ENCODE measurements around the gene FREM2. TPM values are rescaled to one million over a fixed set of nuclear protein-coding genes. Genes with fewer than 3 reads are reported as not detected.

FREM2 gene
- total RNA-seq, 1 experiment from 2014 or later: 2.5 TPM

DNA sequence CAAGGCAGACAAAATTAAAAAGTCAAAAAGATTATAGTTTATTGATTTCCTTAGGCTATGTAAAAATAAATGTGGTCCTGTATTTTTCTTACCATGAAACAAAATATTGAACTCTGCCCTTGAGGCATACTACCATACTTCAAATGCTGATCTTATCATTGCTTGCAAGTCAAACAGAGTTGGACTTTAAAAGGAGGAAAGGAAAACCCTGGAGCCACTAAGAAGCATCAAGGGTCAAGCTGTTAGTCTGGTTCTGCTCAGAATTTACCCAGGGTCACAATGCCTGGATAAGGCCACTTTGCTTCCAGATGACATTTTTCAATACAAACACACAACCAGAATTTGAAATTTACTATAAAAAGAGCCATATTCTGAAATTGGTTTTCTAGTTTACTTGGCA is 2.2 kb upstream of the FREM2 start:
- in situ Hi-C loops (cut with HindIII; ENCODE audit: low pct_unique_long_range_greater_than_20kb, low sequenced_read_pairs): no loop called here
- no peak for DNase-seq (ENCODE audit: low read depth, low spot score)

DNA sequence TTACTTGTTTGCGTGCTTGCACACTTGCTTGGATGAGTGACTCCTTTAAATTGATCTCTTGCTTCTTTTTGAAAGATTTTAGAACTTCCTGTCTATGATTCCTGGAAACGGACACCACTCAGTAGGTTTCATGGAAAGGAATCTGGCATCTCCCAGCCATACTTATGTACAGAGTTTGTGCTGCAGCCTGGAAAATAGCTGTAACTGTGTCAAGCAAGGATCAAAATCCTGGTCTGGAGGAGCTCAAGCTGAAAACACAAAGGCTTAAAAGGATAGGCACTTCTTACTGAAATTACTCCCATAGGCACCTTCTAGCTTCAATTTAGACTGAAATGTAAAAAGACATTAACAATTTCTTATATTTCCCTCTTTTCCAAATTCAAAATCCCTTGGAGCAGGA is 1.4 kb upstream of the FREM2 start:
- in situ Hi-C loops (cut with HindIII; ENCODE audit: low pct_unique_long_range_greater_than_20kb, low sequenced_read_pairs): no loop called here
- no peak for DNase-seq (ENCODE audit: low read depth, low spot score)

DNA sequence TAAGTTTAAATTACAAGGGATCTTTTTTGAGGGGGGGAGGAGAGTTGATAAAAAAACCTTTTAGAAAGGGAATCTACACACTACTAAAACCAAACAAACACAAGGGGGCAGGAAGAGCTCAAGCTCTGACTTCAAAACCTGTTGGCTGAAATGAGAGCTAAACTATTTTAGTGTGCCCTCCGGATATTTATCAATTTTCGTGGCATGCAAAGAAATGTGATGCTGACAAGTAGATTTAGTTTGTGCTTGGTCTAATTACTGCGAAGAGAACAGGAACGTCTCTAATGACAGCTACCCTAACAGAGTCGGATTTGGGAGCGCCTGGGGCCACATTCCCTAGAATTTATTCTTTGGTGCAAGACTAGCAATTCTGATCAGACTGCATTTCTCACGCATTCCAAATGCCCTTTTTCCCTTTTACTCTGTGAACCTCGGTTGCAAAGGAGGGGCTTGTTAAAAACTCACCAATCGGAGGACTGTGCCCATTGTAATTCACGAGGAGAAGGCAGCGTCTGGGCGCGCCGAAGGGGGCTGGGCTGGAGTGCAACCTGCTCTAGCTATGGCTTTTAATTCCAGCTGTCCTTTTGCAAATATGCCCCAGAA is 802 bp upstream of the FREM2 start:
- in situ Hi-C loops (cut with HindIII; ENCODE audit: low pct_unique_long_range_greater_than_20kb, low sequenced_read_pairs): no loop called here
- DNase-seq (ENCODE audit: low read depth, low spot score): peak; percentile 70

DNA sequence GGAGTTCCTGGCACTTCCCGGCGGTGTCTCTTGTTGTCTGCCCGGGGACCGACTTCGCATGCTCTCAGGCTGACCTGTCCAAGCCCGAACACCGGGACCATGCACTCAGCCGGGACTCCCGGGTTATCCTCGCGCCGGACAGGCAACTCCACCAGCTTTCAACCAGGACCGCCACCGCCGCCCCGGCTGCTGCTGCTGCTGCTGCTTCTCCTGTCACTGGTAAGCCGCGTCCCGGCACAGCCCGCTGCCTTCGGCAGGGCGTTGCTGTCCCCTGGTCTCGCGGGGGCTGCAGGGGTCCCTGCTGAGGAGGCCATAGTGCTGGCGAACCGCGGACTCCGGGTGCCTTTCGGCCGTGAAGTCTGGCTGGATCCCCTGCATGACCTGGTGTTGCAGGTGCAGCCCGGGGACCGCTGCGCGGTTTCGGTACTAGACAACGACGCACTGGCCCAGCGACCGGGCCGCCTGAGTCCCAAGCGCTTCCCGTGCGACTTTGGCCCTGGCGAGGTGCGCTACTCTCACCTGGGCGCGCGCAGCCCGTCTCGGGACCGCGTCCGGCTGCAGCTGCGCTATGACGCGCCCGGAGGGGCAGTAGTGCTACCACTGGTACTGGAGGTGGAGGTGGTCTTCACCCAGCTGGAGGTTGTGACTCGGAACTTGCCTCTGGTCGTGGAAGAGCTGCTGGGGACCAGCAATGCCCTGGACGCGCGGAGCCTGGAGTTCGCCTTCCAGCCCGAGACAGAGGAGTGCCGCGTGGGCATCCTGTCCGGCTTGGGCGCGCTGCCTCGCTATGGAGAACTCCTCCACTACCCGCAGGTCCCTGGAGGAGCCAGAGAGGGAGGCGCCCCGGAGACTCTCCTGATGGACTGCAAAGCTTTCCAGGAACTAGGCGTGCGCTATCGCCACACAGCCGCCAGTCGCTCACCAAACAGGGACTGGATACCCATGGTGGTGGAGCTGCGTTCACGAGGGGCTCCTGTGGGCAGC is 661 bp downstream of the FREM2 start:
- DNase-seq (ENCODE audit: low read depth, low spot score): no peak
- in situ Hi-C loops (cut with HindIII; ENCODE audit: low pct_unique_long_range_greater_than_20kb, low sequenced_read_pairs): no loop called here

DNA sequence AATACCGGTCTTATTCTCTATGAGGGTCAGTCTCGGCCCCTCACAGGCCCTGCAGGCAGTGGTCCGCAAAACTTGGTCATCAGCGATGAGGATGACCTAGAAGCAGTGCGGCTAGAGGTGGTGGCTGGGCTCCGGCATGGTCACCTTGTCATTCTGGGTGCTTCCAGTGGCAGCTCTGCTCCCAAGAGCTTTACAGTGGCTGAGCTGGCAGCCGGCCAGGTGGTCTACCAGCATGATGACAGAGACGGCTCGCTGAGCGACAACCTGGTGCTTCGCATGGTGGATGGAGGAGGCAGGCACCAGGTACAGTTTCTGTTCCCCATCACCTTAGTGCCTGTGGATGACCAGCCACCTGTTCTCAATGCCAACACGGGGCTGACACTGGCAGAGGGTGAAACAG is 1.8 kb downstream of the FREM2 start:
- in situ Hi-C loops (cut with HindIII; ENCODE audit: low pct_unique_long_range_greater_than_20kb, low sequenced_read_pairs): no loop called here
- DNase-seq (ENCODE audit: low read depth, low spot score): no peak

DNA sequence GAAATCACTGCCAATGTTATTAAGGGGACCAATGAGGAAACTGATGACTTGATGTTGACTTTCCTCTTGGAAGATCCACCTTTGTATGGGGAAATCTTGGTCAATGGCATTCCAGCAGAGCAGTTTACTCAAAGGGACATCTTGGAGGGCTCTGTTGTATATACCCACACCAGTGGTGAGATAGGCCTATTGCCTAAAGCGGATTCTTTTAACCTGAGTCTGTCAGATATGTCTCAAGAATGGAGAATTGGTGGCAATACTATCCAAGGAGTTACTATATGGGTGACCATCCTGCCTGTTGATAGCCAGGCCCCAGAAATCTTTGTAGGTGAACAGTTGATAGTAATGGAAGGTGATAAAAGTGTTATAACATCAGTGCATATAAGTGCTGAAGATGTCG is 3.4 kb downstream of the FREM2 start:
- DNase-seq (ENCODE audit: low read depth, low spot score): no peak
- in situ Hi-C loops (cut with HindIII; ENCODE audit: low pct_unique_long_range_greater_than_20kb, low sequenced_read_pairs): no loop called here

DNA sequence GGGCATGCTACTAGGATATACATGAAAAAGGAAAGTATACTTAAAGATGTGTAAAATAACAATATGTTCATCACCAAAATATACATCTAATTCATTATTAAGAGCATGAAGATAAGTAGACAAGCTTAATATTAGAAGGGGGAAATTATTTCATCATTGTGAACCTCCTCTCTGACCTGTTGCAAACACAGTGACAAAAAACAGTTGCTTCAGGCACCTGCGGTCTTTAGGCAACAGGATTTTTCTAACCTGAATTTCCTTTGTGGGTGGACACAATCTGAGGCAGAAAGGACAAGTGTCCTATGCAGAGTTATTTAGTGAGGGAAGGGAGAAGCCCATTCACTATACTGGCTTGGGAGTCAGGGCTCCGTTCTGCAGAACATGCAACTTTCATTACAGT is 6.3 kb downstream of the FREM2 start:
- no peak for DNase-seq (ENCODE audit: low read depth, low spot score)

DNA sequence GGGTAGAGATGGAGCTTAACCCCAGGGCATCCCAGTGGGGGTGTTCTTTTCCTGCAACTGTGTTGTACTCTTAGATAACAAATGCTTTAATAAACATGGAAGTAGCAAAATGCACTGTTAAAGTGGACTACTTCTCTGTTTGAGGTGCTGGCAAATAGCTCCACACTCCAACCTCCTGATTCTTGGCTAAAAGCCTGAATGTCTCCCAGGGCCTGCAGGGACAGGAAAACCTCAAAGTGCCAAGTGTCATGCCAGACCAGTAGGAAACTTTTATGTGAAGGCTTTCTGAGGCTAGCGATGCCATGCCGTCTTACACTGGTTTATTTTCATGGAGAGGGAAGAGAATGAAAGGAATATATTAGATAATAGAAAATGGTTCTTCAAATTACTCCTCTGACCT is 6.8 kb downstream of the FREM2 start:
- in situ Hi-C loops (cut with HindIII; ENCODE audit: low pct_unique_long_range_greater_than_20kb, low sequenced_read_pairs): no loop called here
- DNase-seq (ENCODE audit: low read depth, low spot score): no peak

More for the DNA sequence above, 6.3 kb downstream of the FREM2 start:
- in situ Hi-C loops (cut with HindIII; ENCODE audit: low pct_unique_long_range_greater_than_20kb, low sequenced_read_pairs): no loop called here

DNA sequence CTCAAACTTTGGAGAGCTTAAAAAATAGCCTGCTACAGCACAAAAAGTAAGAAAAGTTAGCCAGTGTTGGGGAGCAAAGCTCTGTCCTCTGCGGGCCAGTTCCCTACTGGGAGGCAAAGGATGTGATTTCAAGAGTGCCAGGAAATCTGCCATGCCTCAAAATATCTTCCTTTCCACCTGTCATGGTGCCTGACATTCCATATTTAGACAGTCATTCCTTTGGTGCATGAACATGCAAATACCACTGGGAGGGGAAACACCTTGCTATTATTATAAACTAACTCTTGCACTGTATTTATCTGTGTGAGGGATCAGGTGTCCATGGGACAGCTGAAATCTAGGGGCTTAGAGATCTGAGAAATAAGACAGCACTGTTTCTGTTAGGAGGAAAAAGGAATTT is 10.3 kb downstream of the FREM2 start:
- in situ Hi-C loops (cut with HindIII; ENCODE audit: low pct_unique_long_range_greater_than_20kb, low sequenced_read_pairs): no loop called here
- DNase-seq (ENCODE audit: low read depth, low spot score): no peak

DNA sequence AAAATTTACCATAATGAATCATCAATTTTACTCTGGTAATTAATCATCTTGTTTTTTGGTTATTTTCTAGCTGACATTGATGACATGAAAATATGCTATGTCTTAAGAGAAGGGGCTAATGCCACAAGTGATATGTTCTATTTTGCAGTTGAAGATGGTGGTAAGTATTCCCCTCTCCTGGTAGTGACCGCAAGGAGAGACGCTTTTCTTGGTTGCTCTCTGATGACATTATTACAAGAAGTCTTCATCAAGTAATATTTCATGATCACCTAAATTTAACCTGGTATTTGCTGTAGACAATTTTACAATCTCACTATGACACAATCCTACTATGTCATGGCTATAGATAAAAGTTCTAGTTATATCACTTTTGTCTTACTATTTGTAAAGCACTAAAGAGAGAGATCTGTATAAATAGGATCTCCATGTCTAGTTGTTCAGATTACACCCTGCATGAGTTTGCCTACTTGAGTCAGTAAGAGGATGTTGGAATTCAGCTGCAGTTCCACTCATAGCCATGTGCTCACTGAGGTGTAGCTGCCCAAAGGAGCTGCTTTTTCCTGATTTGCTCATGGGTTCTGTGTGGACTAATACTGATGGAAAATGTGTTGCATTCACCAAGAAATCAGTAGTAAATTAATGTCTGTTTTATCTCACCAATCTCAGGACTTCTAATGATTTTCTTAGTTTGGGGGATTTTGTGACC is 10.9 kb downstream of the FREM2 start:
- DNase-seq (ENCODE audit: low read depth, low spot score): peak; percentile 64
- in situ Hi-C loops (cut with HindIII; ENCODE audit: low pct_unique_long_range_greater_than_20kb, low sequenced_read_pairs): no loop called here

DNA sequence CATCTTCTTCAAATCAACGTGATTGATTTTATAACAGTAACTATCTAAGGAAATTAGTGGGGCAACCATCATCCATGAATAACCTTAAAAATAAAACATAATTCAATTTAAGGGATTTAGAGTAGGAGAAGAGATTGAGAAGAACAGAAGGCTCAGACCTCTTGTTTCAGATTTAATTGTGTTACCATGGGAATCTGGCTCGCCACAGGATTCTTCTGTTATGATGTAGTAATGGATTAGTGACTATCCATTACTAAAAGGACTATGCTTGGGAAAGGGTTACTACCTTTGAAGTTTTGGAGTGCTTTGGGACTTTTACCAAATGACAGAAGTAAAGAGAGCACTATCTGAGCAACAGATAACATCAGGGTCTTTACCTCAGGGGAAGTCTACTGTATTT is 13.2 kb downstream of the FREM2 start:
- in situ Hi-C loops (cut with HindIII; ENCODE audit: low pct_unique_long_range_greater_than_20kb, low sequenced_read_pairs): no loop called here
- no peak for DNase-seq (ENCODE audit: low read depth, low spot score)

DNA sequence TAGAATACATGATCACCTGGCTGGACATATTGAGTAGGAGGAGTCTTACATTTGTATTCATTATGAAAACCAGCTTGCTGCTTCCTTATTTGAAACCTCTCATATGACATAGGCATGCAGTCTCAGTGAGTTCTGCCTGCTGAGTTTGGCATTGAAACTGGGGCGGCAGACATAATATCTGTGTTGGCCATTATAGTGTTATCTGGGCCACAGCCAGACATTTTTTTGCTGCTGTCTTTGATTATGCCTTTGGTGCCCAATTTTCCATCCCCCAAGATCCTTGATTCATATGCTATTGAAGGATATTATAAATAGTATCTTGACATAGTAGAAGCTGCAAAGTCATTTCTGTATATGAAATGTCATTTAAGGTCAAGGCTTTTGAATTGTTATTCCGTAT is 15.8 kb downstream of the FREM2 start:
- DNase-seq (ENCODE audit: low read depth, low spot score): no peak
- in situ Hi-C loops (cut with HindIII; ENCODE audit: low pct_unique_long_range_greater_than_20kb, low sequenced_read_pairs): no loop called here

DNA sequence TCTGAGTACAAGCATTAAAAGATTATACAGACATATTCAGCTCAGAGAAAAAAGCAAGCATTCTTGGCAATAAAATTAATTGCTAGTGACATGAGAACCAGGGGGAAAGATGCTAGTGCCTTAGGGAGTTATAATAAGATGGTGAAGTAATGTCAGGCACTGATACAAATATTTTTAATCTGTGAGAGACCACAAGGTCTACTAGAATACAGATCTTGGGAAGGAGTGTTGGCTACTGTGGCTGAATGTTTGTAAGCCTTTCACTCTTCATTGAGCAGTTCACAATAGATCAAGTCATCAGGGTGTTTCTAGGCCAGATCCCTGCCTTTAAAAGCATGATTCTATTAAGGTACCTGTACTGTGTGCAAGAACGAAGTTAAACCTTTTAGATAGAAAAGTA is 16.4 kb downstream of the FREM2 start:
- in situ Hi-C loops (cut with HindIII; ENCODE audit: low pct_unique_long_range_greater_than_20kb, low sequenced_read_pairs): no loop called here

DNA sequence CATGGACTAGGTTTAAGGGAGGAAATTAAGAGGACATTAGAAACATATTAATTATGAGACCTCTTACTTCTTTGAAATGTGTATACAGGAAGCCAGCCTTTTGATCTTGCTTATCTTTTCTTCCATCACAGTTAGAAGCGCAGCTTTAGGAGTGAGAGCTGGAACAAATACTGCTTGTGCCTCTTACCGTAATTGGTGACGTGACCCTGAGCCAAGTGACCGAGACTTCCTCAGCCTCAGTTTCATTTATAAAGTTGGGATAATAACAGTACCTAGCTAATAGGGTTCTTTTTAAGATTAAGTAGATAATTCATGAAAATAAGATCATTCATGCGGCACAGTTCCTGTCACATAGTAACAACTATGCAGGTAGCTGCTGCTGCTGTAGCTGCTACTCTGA is 18.5 kb downstream of the FREM2 start:
- DNase-seq (ENCODE audit: low read depth, low spot score): no peak
- in situ Hi-C loops (cut with HindIII; ENCODE audit: low pct_unique_long_range_greater_than_20kb, low sequenced_read_pairs): no loop called here

More for the DNA sequence above, 16.4 kb downstream of the FREM2 start:
- DNase-seq (ENCODE audit: low read depth, low spot score): no peak

DNA sequence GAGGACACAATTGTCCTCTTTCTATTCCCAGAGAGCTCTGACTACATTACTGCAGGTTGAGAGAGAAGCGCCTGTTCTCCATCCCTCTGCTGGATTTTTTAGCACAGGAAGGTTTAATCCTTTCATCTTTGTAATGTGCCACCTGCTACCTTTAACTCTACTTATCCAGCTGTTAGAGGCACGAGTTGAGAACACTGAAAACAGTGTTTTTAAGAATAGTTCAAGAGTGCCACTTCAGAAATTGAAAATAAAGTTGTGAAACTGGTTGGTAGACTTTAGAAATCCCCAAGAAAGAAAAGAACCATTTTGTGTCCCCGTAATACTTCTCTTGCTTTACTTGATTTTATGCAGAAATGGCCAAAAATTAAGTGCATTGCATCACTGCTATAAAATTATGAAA is 20.6 kb downstream of the FREM2 start:
- DNase-seq (ENCODE audit: low read depth, low spot score): no peak
- in situ Hi-C loops (cut with HindIII; ENCODE audit: low pct_unique_long_range_greater_than_20kb, low sequenced_read_pairs): no loop called here

DNA sequence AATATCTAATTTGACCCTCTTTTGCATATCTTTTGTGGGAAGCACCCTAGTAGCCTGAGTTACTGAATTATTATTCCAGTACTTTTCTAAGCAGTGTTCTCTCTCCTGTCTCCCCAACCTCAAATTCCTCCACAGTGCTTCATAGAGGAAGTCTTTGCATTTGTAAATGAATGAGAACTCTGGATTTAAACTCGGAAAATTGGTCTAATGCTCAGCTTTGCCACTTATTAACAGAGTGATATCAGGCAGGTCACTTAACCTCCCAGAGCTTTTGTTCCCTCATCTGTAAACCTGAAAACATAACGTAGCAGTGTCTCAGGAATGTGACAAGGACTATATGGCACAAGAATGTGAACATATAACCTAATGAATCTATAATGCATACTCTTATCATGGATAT is 26.2 kb downstream of the FREM2 start:
- in situ Hi-C loops (cut with HindIII; ENCODE audit: low pct_unique_long_range_greater_than_20kb, low sequenced_read_pairs): no loop called here
- DNase-seq (ENCODE audit: low read depth, low spot score): no peak

DNA sequence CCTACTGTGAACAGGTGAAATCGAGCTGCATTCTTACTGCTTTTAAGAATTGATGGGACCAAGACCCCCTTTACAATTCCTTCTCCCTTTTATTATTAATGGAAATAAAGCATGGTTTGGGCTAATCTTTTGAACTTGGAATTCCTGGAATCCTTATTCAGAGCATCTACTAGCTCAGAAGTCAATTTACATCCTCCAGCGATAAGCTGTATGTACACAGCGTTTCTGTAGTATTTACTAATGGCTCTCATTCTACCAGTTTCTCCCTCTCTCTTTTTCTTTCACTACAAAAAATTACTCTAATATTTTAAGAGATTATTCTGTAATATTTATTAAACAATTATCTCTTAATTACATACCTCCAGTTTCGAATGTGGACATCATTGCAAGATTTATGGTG is 31.5 kb downstream of the FREM2 start:
- in situ Hi-C loops (cut with HindIII; ENCODE audit: low pct_unique_long_range_greater_than_20kb, low sequenced_read_pairs): no loop called here
- no peak for DNase-seq (ENCODE audit: low read depth, low spot score)

DNA sequence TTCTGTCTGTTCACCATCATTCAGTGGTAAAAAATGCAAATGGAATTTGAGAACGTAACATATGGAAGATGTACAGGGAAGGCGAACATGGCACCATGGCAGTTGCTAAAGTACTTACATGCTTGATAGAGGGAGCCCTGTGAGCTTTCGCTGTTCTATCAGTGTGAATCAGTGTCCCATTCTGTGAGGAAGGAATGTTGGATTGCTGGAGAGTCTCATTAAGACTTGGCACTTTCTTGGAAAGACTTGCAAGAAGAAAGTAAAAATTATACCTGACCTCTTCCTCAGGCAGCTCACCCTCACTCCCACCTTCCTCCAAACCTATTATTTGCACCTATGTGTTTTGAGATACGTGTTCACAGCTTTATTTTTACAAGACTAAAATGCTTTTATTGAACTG is 43.5 kb downstream of the FREM2 start:
- in situ Hi-C loops (cut with HindIII; ENCODE audit: low pct_unique_long_range_greater_than_20kb, low sequenced_read_pairs): no loop called here
- DNase-seq (ENCODE audit: low read depth, low spot score): no peak
